HepG2 (cell line): ENCODE data around the gene CCT3. TPM values are rescaled to one million over a fixed set of nuclear protein-coding genes. Genes with fewer than 3 reads are reported as not detected.

Experiments
- ATAC-seq: fragments of 200-7000 bp; cut with Tn5 transposase; 3 replicates; pipeline ENCODE4 v1.9.1; 2020; ENCODE audit warnings: mild to moderate bottlenecking, moderate library complexity
- BruUV-seq: library from RNA; stranded (reverse); fragments of 400-500 nt; replicated peaks from 2 replicates; lab custom pipeline; 2021; lab: Mats Ljungman, UMichigan
- CTCF ChIA-PET: fragments of 300-600 bp; formaldehyde crosslinking; extraction: SDS; loops from one replicate; lab custom pipeline; 2021; ENCODE audit warnings: low total read pairs, inconsistent platforms, low intra/inter-chr PET ratio; lab: Yijun Ruan, JAX
- POLR2A ChIA-PET: fragments of 350-600 bp; sonication (Branson Sonifier 250); formaldehyde crosslinking; loops from one replicate; lab custom pipeline; 2020; ENCODE audit warnings: antibody characterized with exemption, inconsistent platforms; lab: Yijun Ruan, JAX
- DNase-seq: peaks from one replicate; pipeline ENCODE4 v3.0.0-alpha.2; 2015; ENCODE audit warnings: low spot score
- FAIRE-seq: peaks from 3 replicates; lab custom pipeline; 2011; peaks lifted over from hg19 to GRCh38; lab: Jason Lieb, UNC
- H2AFZ ChIP-seq: one replicate; pipeline ENCODE4 v1.6.1; 2011; ENCODE audit warnings: low read length, inconsistent platforms
- H3K27ac ChIP-seq: fragments of 300-600 bp; 3 replicates; pipeline ENCODE4 v1.8.0; 2011; ENCODE audit warnings: mixed run types, mild to moderate bottlenecking, mixed read lengths, low read length, inconsistent platforms; ENCODE audit not compliant: insufficient read depth; ENCODE audit errors: extremely low read length
- H3K27me3 ChIP-seq, 2 experiments: fragments of 200-600 bp in 1 of 2; 2 replicates in 1 of 2; 3 replicates in 1 of 2; pipeline versions ENCODE4 v1.6.0 to v1.8.0; 2011; ENCODE audit warnings: low read length in 2 of 2, mild to moderate bottlenecking in 2 of 2, moderate library complexity in 2 of 2, inconsistent platforms in 1 of 2; ENCODE audit not compliant: insufficient read depth in 2 of 2, control insufficient read depth in 1 of 2
- H3K36me3 ChIP-seq, 2 experiments: fragments of 200-600 bp in 1 of 2; replicated peaks in 1 of 2; 2 replicates in 1 of 2; 3 replicates in 1 of 2; pipeline versions ENCODE4 v1.5.1 to v1.8.0; 2011; ENCODE audit warnings: low read length in 2 of 2, inconsistent platforms in 1 of 2; ENCODE audit not compliant: insufficient read depth in 2 of 2, control insufficient read depth in 1 of 2
- H3K4me1 ChIP-seq: 2 replicates; pipeline ENCODE4 v1.5.1; 2012; ENCODE audit warnings: low read length, inconsistent platforms; ENCODE audit not compliant: insufficient read depth
- H3K4me2 ChIP-seq: 2 replicates; pipeline ENCODE4 v1.6.0; 2011; ENCODE audit warnings: low read depth, low read length, inconsistent platforms
- H3K4me3 ChIP-seq, 3 experiments: fragments of 200-600 bp in 1 of 3; sonication (generic), shearing (Covaris generic) in 1 of 3; replicated peaks in 1 of 3; 2 replicates each; pipeline ENCODE4 v1.5.1; 2011 to 2016; ENCODE audit warnings: low read length in 3 of 3, inconsistent platforms in 2 of 3, low read depth in 2 of 3, mild to moderate bottlenecking in 2 of 3, control low read depth in 1 of 3, mixed read lengths in 1 of 3; ENCODE audit not compliant: insufficient read depth in 1 of 3
- H3K79me2 ChIP-seq: one replicate; pipeline ENCODE4 v1.6.1; 2011; ENCODE audit warnings: low read length, inconsistent platforms; ENCODE audit not compliant: insufficient read depth
- H3K9ac ChIP-seq: 2 replicates; pipeline ENCODE4 v1.6.0; 2011; ENCODE audit warnings: mild to moderate bottlenecking, low read depth, low read length, inconsistent platforms; ENCODE audit not compliant: insufficient read depth
- H3K9me3 ChIP-seq: 2 replicates; pipeline ENCODE4 v1.5.1; 2012; ENCODE audit warnings: mild to moderate bottlenecking, low read length
- H4K20me1 ChIP-seq: 2 replicates; pipeline ENCODE4 v1.6.0; 2011; ENCODE audit warnings: inconsistent platforms, mild to moderate bottlenecking, low read length, moderate library complexity; ENCODE audit not compliant: insufficient read depth
- AKAP8 ChIP-seq: sonication (generic); formaldehyde crosslinking; IDR thresholded peaks from 2 replicates; pipeline ENCODE4 v1.5.1; 2020; ENCODE audit warnings: mild to moderate bottlenecking, missing genetic modification reagents
- ATAD3A ChIP-seq: sonication (generic); formaldehyde crosslinking; IDR thresholded peaks from 2 replicates; pipeline ENCODE4 v1.4.0; 2020; ENCODE audit warnings: missing genetic modification reagents
- CHD2 ChIP-seq: IDR thresholded peaks from 2 replicates; pipeline ENCODE4 v1.6.1; 2011; ENCODE audit warnings: low read depth, low read length, improper control_type of control experiment
- MTERF4 ChIP-seq: sonication (generic); formaldehyde crosslinking; IDR thresholded peaks from 2 replicates; pipeline ENCODE4 v1.8.0; 2023; ENCODE audit warnings: mild to moderate bottlenecking, missing genetic modification reagents
- PAWR ChIP-seq: sonication (generic); formaldehyde crosslinking; IDR thresholded peaks from 2 replicates; pipeline ENCODE4 v1.4.0; 2020; ENCODE audit warnings: missing genetic modification reagents, mild to moderate bottlenecking, borderline replicate concordance
- RBM22 ChIP-seq: fragments of 200-400 bp; formaldehyde crosslinking; optimal IDR thresholded peaks from 2 replicates; pipeline ENCODE3; 2017; ENCODE audit warnings: mild to moderate bottlenecking, low read length, moderate library complexity
- SMARCE1 ChIP-seq: fragments of 450-650 bp; IDR thresholded peaks from 2 replicates; pipeline ENCODE4 v1.6.1; 2017; ENCODE audit warnings: borderline replicate concordance
- THYN1 ChIP-seq: sonication (generic); formaldehyde crosslinking; IDR thresholded peaks from 2 replicates; pipeline ENCODE4 v1.8.1; 2023; ENCODE audit warnings: low read depth, mild to moderate bottlenecking, moderate library complexity, missing genetic modification reagents, borderline replicate concordance
- ZBTB46 ChIP-seq: sonication (generic); formaldehyde crosslinking; IDR thresholded peaks from 2 replicates; pipeline ENCODE4 v1.4.0; 2020; ENCODE audit warnings: mild to moderate bottlenecking, missing genetic modification reagents, borderline replicate concordance
- ZKSCAN1 ChIP-seq: fragments of 150-350 bp; IDR thresholded peaks from 2 replicates; pipeline ENCODE4 v1.6.1; 2014; ENCODE audit warnings: low read length
- ZNF564 ChIP-seq: sonication (generic); formaldehyde crosslinking; IDR thresholded peaks from 2 replicates; pipeline ENCODE4 v1.8.1; 2023; ENCODE audit warnings: mild to moderate bottlenecking, missing genetic modification reagents
- ZNF569 ChIP-seq: sonication (generic); formaldehyde crosslinking; IDR thresholded peaks from 2 replicates; pipeline ENCODE4 v1.5.0; 2020; ENCODE audit warnings: mild to moderate bottlenecking, missing genetic modification reagents, moderate library complexity, borderline replicate concordance
- ZNF609 ChIP-seq: sonication (generic); formaldehyde crosslinking; IDR thresholded peaks from 2 replicates; pipeline ENCODE4 v1.4.0; 2020; ENCODE audit warnings: mild to moderate bottlenecking, missing genetic modification reagents, borderline replicate concordance
- WGBS: methylation state at CpG from one replicate; pipeline ENCODE4 v1.1.6; 2017; ENCODE audit warnings: low lambda C conversion rate; 5-methylcytosine and 5-hydroxymethylcytosine counted together
- in situ Hi-C: cut with HindIII; loops from 2 replicates; pipeline ENCODE4 v1.10.0; 2017; ENCODE audit warnings: low pct_unique_long_range_greater_than_20kb; ENCODE audit not compliant: extremely low pct_ligation_motif_present
- intact Hi-C: fragments of 100-400 bp; cut with micrococcal nuclease; formaldehyde crosslinking; loops from one replicate; pipeline ENCODE4 v1.10.0; 2022; ENCODE audit not compliant: unreplicated experiment
- polyA plus RNA-seq, 8 experiments: library from polyadenylated mRNA; depleted of rRNA in 3 of 8; stranded (reverse) in 7 of 8; unstranded in 1 of 8; fragments of >200 nt; fragmentation: Illumina TruSeq in 4 of 8; extraction: Trizol in 4 of 8; gene quantifications; 2 replicates each; pipeline versions ENCODE4 v1.2.1 to v1.2.3, GENCODE V29; 2011 to 2016; ENCODE audit warnings: low read depth in 4 of 8, missing spikeins in 1 of 8, mixed read lengths in 1 of 8; ENCODE audit not compliant: insufficient read depth in 1 of 8
- total RNA-seq, 5 experiments: library from RNA; depleted of rRNA; stranded (reverse); fragments of >200 nt; fragmentation: Illumina TruSeq; extraction: Trizol; gene quantifications; 2 replicates each; pipeline ENCODE4 v1.2.3, GENCODE V29; 2016; ENCODE audit warnings: low read depth in 1 of 5

Gene CCT3
- total and polyA plus RNA-seq, 2 of the 13 experiments (the other 11 are each of a cell fraction or from before 2014, with no cell fraction given): 319 to 615 TPM

GRCh38 chr1:156368157-156368658 lies 30.1 kb upstream of the CCT3 start (continued):
- TF ChIP-seq ZNF609 (CRISPR knock-in tag) (no peak; the same call in 1 of the 2 replicates), ZKSCAN1 (no peak)

- CTCF ChIA-PET: no interaction called here
- H3K4me2 ChIP-seq: peak overlapping the region; percentile 98
- peak; percentile 53 for FAIRE-seq
- TF ChIP-seq ZBTB46 (no peak), RBM22 (peak; percentile 19), AKAP8 (CRISPR knock-in tag) (no peak), ATAD3A (CRISPR knock-in tag) (no peak), MTERF4 (CRISPR knock-in tag) (no peak), SMARCE1 (no peak), CHD2 (no peak), THYN1 (CRISPR knock-in tag) (no peak), ZNF564 (0 out of 2 replicates have a peak, but pooled peaks have one; percentile 20), PAWR (CRISPR knock-in tag) (no peak), ZNF569 (CRISPR knock-in tag) (no peak)
Measured at GRCh38 chr1:156367383-156368156, 29.5 kb upstream of the CCT3 start.

More at GRCh38 chr1:156367383-156368156, 29.5 kb upstream of the CCT3 start:
- Histone ChIP-seq H3K27me3 (no peaks in the 10 kb centered on the region; a peak in 1 of 5 replicates), H3K79me2 (peaks cover 26% of the 10 kb centered on the region), H4K20me1 (no peaks in the 10 kb centered on the region), H3K36me3 (no peaks in the 10 kb centered on the region; a peak in 1 of 5 replicates), H3K4me3 (peak overlapping the region; percentile 70 to 91 (median 90)), H3K9me3 (no peaks in the 10 kb centered on the region), H3K27ac (peak overlapping the region; percentile 98), H2AFZ (no peak overlapping the region), H3K9ac (peak overlapping the region; percentile 90), H3K4me1 (peaks cover 72% of the 10 kb centered on the region)
- BruUV-seq: TSS peak; percentile 45
- intact Hi-C loops: no loop called here
- in situ Hi-C loops: no loop called here
- DNase-seq (peak; percentile 45), ATAC-seq (peak; percentile 66)
- WGBS: under 1% methylated on average over 6 of the region's 9 CpGs
- POLR2A ChIA-PET: interaction anchor here (1.2 to 8.5 kb wide), 4 partner anchors 14 to 90 kb away, joined by 3 to 189 read pairs (median 7); partner anchors contain the start of genes CCT3 and TSACC
